OCI-LY3 (cell line): ENCODE data around the gene CHRNA9.

Source experiments
- CTCF ChIP-seq: fragments of 200-600, 300-600 bp; sonication (generic); IDR thresholded peaks from 2 replicates; pipeline ENCODE4 v1.5.1; 2014; ENCODE audit warnings: antibody characterized with exemption, low read length, low read depth
- EZH2phosphoT487 ChIP-seq: fragments of 200-600 bp; shearing (Covaris generic); IDR thresholded peaks from 2 replicates; pipeline ENCODE4 v1.6.1; 2018; ENCODE audit warnings: antibody characterized with exemption, mixed run types, low read depth

- TF ChIP-seq CTCF (no peak), EZH2phosphoT487 (no peak)
Observed at GRCh38 chr4:40308528-40309122, 26.5 kb upstream of the CHRNA9 start.
